ENCODE results near the gene RNF31.

- no peak for TF ChIP-seq CTCF (IDR thresholded peaks at IDR 0.05; ENCODE audit: insufficient read depth, low read length)
- no peak for TF ChIP-seq REST (IDR thresholded peaks at IDR 0.05; ENCODE audit: insufficient replicate concordance, low read depth)
- TF ChIP-seq POLR2AphosphoS5 (IDR thresholded peaks at IDR 0.05; ENCODE audit: low read depth): no peak
- no peak for TF ChIP-seq GABPA (IDR thresholded peaks at IDR 0.05; ENCODE audit: low read depth)
- no peak for TF ChIP-seq SPI1 (IDR thresholded peaks at IDR 0.05; ENCODE audit: borderline replicate concordance, low read depth)
These were observed 35.8 kb downstream of the RNF31 start for GRCh38 chr14:24183014-24183481.

All from HL-60 (cell line).